Pulmonary artery endothelial cell (primary cell): Measurements from ENCODE around the gene MARK2. TPM values are rescaled to one million over a fixed set of nuclear protein-coding genes. Genes with fewer than 3 reads are reported as not detected.
"Not testable (repeated sequence)": the region's sequence is repeated elsewhere in the genome, so short reads cannot be mapped to it uniquely, and the experiment has no call there.

Experiments used
- DNase-seq: peaks from one replicate; pipeline ENCODE4 v3.0.0-alpha.2; 2011; ENCODE audit warnings: low read depth, low spot score
- total RNA-seq: library from RNA; depleted of rRNA; stranded (reverse); fragments of >200 nt; gene quantifications from 2 replicates; pipeline ENCODE4 v1.2.3, GENCODE V29; 2014

MARK2 gene
- total RNA-seq = 9.2 and 12.5 TPM in 2 replicates

DNA sequence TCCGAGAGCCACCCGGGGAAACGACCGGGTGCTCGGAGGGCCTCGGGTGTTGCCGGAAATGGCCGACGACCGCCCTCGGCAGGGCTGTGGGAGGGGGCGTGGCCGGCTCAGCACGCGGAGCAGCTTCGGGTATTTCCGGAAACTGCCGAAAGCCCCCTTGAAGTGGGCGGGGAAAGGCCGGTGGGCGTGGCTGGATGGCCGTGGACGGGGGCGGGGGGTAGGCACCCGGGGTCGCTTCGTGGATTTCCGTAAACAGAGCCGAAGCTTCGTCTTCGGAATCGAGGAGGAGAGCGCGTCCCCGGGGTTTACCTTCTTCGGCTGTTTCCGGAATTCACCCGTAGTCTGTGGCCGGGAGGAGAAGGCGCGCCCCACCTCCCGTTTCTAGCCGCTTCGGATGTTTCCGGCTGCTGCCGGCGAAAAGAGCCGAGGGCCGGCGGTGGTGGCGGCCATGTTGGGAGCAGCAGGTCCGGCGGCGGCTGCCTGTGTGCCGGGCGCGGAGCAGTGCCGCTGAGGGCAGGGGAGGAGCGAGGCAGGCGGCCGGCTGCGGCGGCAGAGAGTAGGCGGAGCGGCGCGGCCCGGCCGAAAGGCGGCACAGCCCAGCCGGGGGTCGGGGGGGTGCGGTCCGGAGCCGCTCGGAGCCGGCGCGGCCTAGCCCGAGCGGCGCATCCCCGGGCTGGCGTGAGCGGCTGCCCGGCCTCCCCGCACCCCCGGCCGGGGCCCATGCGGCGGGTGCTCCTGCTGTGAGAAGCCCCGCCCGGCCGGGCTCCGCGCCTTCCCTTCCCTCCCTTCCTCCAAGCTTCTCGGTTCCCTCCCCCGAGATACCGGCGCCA, at the start of gene MARK2:
Gene MARK2, plus strand, starts transcription at position 433 of the 830 bp plus-strand sequence. Its CDS starts 397 bp downstream, at position 830.
- peak; percentile 85 for DNase-seq

- no peak for DNase-seq
Measured at GRCh38 chr11:63791495-63792167, 47.3 kb upstream of the MARK2 start.

- DNase-seq = no peak
Measured at GRCh38 chr11:63793161-63793560, 45.7 kb upstream of the MARK2 start.

DNA sequence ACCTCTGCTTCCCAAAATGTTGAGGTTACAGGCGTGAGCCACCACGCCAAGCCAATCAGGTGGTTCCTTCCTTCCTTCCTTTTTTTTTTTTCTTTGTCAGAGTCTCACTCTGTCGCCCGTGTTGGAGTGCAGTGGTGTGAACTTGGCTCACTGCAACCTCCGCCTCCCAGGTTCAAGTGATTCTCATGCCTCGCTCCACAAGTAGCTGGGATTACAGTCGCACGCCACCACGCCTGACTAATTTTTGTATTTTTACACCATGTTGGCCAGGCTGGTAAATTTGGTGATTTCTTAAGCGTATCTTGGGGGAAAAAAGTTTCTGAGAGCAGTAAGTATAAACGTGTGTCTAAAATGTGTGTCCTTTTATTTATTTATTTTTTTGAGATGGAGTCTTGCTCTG, 43.8 kb upstream of the MARK2 start:
- no peak for DNase-seq

DNA sequence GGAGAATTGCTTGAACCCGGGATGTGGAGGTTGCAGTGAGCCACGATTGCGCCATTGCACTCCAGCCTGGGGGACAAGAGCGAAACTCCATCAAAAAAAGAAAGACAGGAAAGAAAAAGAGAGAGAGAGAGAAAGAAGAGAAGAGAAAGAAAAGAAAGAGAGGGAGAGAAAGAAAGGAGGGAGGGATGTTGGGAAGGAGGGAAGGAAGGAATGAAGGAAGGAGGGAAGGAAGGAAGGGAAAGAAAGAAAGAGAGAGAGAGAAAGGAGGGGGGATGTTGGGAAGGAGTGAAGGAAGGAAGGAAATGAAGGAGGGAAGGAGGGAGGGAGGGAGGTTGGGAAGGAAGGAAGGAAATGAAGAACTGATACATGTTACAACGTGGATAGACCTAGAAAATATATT, 38.0 kb upstream of the MARK2 start:
- no peak for DNase-seq

DNA sequence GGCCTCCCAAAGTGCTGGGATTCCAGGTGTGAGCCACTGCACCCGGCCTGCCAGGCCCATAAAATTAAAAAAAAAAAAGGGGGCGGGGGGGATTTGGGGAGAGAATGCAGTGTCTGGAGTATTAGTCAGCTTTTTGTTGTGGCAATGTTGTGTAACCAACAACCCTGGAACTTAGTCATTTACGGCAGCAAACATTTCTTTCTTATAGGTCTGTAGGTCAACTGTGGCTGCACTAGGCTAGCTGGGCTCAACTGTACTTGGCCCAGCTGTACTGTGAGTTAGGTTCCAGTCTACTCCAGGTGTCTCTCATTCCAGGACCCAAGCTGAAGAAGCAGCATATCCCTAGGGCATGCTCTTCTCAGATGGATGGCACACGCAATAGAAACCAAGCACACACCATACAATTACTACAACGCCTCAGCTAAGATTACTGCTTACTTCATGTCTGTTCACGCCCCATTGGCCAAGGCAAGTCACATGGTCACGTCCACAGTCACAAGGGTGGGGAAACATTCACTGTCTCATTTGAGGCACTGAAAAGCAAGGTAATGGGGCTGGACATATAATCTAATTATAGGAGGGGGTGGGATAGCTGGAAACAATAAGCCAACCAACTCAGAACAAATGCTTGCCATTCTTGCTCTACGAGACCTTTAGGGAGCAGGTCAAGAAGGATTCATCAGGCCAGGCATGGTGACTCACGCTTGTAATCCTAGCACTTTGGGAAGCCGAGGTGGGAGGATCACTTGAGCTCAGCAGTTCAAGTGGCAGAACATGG, 36.1 kb upstream of the MARK2 start:
- no peak for DNase-seq

- DNase-seq = no peak
Measured at GRCh38 chr11:63804259-63804658, 34.7 kb upstream of the MARK2 start.

DNA sequence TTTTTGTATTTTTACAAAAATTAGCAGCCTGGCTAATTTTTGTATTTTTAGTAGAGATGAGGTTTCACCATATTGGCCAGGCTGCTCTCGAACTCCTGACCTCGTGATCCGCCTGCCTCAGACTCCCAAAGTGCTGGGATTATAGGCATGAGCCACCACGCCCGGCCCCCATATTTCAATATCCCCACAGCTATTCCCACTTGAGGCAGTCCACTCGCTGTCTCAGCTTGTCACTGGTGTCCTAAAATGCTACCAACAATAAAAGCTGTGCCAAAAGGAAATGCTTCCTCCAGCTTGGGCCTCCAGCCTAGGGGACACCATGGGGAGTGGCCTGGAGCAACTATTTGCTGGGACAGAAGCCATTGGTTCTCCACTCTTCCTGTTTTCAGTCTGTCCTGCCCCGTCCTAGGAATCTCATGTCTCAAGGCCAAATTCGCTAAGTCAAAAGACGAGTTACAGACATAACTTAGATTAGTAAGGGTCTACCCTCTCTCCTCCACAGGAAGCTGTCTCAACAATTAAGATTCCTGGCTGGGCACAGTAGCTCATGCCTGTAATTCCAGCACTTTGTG, 33.0 kb upstream of the MARK2 start:
- no peak for DNase-seq

GRCh38 chr11:63810383-63810782, 28.5 kb upstream of the MARK2 start:
- not testable (repeated sequence) for DNase-seq

GRCh38 chr11:63811522-63811921, 27.4 kb upstream of the MARK2 start:
- no peak for DNase-seq

DNA sequence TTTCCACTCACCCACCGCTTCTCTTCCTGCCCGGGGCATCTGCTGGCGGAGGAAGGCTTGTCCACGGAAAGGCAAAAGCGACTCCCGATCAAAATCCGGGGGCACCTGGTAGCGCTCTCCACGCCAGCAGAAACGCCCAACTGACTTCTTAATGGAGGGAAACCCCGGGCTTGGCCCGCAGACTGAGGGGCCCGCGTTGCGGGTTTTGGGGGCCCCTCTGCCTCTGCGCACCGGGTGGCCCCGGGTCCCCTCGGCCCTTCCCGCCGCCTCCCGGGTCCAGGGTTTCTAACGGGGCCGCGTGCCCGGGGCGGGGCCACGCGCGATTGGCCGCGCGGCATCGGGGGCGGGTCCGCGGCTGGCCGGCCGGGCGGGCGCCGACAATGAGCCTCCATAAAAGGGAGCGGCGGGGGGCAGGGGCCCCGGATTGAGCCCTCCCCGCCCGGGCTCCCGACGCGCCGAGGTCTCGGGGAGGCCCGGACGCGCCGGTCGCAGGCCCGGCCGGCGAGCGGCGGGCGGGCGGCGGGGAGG, 25.8 kb upstream of the MARK2 start, which contains the start of gene SPINDOC:
Gene SPINDOC, plus strand, starts transcription at position 422 of the 528 bp plus-strand sequence. CDS start 231 bp downstream, outside the sequence.
- no peak for DNase-seq

DNA sequence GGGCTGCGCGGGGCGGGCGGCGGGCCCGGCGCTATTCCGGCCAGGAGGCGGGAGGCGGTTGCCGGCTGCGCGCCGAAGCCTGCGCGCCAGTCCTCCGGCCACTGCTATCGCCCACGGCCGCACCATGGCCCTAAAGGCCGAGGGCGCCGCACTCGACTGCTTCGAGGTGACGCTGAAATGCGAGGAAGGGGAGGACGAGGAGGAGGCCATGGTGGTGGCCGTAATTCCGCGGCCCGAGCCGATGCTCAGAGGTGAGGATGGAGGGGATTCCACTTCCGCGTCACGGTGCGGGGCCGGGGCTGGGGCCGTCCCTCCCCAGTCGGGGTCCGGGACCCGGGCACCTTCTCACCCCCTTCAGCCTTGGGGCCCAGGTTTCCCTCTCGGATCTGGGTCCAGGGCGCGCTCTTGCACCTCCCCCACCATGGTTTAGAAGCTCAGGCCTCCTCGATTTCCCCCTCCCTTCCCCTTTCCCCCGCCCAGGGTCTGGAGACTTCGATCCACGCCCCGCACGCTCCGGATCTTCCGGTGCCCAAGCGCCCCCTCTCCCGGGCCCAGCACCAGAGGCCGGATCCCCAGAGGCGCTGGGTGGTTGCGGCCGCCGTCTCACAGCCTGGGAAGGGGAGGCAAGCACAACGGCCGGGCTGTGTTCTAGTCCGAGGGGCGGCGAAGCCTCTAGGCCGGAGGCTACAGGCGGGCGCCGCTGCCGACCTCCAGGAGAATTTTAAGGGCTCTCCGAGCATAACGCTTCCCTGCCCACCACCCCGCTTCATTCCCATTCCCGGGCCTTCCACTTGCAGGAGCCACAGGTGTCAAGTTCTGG, 25.1 kb upstream of the MARK2 start:
- DNase-seq = no peak

DNA sequence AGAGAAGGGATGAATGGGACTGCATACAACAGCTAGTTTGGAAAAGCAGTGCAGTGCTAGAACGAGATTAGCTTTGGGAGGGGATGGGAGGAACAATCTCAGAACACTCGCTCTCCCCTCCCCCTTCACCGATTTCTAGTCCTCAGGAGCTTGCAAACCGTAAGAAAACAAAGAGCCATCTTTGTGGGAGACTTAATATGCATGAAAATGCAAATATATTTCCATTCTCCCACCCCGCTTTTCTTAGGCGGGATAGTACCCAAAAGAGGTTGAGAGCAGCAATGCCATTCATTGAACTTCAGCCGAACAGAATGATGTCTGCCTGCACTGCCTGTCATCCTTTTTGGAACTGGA, 24.6 kb upstream of the MARK2 start:
- DNase-seq = no peak

GRCh38 chr11:63816166-63816565, 22.7 kb upstream of the MARK2 start:
- no peak for DNase-seq

GRCh38 chr11:63816732-63817131, 22.2 kb upstream of the MARK2 start:
- no peak for DNase-seq

DNA sequence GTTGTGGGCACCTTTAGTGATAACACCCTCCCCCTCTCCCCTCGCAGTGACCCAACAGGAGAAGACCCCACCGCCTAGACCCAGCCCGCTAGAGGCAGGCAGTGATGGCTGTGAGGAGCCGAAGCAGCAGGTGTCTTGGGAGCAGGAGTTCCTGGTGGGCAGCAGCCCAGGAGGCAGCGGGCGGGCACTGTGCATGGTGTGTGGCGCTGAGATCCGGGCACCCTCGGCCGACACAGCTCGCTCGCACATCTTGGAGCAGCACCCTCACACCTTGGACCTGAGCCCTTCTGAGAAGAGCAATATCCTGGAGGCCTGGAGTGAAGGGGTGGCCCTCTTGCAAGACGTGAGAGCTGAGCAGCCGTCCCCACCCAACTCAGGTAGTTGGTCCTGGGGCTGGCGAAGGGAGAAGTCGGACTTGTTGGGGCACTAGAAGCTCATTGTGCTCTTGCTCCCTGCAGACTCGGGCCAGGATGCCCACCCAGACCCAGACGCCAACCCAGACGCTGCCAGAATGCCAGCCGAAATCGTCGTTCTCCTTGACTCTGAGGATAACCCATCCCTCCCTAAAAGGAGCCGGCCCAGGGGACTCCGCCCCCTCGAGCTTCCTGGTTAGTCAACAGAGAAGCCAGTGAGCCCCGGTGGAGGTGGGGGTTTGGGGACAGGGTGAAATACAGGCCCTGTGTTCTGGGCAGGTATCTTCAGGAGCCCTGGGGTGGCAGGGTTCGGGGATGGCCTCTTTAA, 21.0 kb upstream of the MARK2 start:
- no peak for DNase-seq

DNA sequence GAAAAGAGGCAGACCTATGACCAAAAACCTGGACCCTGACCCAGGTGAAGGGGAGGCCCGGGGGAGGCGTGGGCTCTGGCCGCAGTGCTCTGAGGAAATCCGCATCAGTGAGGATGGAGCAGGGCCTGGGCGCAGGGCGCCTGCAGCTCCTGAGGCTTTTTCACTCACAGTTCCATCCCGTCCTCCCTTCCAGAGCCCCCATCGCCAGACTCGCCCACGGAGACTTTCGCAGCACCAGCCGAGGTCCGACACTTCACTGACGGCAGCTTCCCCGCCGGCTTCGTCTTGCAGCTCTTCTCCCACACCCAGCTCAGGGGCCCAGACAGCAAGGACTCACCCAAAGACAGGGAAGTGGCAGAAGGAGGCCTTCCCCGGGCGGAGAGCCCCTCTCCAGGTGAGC, 20.3 kb upstream of the MARK2 start:
- DNase-seq = no peak

DNA sequence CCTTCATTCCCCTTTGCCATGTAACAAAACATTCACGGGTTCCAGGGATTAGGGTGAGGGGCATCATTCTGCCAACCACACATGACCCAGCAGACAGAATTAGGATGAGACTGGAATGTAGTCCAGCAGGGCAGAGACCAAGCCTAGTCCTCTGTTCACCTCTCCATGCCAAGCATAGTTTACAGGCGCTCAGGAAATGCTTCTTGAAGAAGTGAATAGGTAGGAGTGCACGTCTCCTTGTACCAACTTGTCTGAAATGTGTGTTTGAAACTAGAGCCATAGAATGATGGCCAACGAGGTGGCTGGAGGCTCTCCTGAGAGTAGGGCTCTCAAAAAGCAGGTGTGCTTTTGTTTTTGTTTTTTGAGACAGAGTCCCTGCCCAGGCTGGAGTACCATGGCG, 17.5 kb upstream of the MARK2 start:
- no peak for DNase-seq

DNA sequence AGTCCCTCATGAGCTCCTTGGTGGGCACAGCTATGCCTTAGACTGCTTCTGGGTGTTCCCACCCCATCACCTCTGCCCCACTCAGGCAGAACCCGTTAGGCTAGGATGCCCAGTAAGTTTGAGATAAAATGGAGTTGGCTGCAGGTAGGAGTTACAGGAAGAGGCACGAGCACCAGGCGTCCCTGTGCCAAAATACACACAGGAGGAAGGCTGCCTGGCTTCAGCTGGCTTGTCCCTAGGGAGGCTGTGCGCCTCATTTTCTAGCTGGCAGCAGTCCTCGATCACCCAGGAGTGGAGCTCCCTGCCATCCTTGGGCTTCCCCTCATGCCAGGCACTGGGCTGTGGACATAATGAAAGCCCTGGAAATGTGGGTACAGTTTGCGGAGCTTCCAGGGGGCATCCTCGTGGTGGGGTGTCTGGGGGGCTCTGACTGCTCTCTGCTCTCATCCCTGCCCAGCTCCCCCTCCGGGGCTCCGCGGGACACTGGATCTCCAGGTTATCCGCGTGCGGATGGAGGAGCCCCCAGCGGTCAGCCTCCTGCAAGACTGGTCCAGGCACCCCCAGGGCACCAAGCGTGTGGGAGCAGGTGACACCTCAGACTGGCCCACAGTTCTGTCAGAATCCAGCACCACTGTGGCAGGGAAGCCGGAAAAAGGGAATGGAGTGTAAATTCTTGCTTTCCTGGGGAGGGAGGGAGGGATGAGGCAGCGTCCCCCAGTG, 12.3 kb upstream of the MARK2 start:
- DNase-seq = no peak
